Liver (tissue), 9 donors: Measurements from ENCODE around the gene IQCE. TPM values are rescaled to one million over a fixed set of nuclear protein-coding genes. Genes with fewer than 3 reads are reported as not detected.

Source experiments
- DNase-seq: peaks from one replicate; pipeline ENCODE4 v3.0.0-alpha.2; 2017; ENCODE audit warnings: low spot score
- H3K27ac ChIP-seq, 2 donors: one replicate each; pipeline ENCODE4 v1.7.0; 2013; ENCODE audit warnings: inconsistent platforms in 2 of 2, low read length in 2 of 2, control low read depth in 1 of 2, low read depth in 1 of 2, mild to moderate bottlenecking in 1 of 2
- H3K27me3 ChIP-seq, 4 donors: one replicate each; pipeline versions ENCODE4 v1.6.1 to v1.7.0; 2013; ENCODE audit warnings: low read length in 3 of 4, inconsistent platforms in 1 of 4, mild to moderate bottlenecking in 1 of 4, moderate library complexity in 1 of 4; ENCODE audit not compliant: control insufficient read depth in 4 of 4, insufficient read depth in 4 of 4
- H3K36me3 ChIP-seq, 4 donors: one replicate each; pipeline versions ENCODE4 v1.6.1 to v1.7.0; 2013; ENCODE audit warnings: low read length in 3 of 4, mild to moderate bottlenecking in 3 of 4, low read depth in 1 of 4, moderate library complexity in 1 of 4; ENCODE audit not compliant: control insufficient read depth in 4 of 4, insufficient read depth in 3 of 4
- H3K4me1 ChIP-seq, 4 donors: one replicate each; pipeline versions ENCODE4 v1.6.1 to v1.7.0; 2013; ENCODE audit warnings: low read length in 3 of 4, mild to moderate bottlenecking in 3 of 4, moderate library complexity in 1 of 4; ENCODE audit not compliant: control insufficient read depth in 4 of 4, insufficient read depth in 4 of 4
- H3K4me3 ChIP-seq, 3 donors: one replicate each; pipeline versions ENCODE4 v1.6.1 to v1.7.0; 2013; ENCODE audit warnings: low read length in 3 of 3, control low read depth in 1 of 3, low read depth in 1 of 3, mild to moderate bottlenecking in 1 of 3
- H3K9ac ChIP-seq, 2 donors: one replicate each; pipeline ENCODE4 v1.7.0; 2013; ENCODE audit warnings: low read length in 2 of 2, mild to moderate bottlenecking in 2 of 2, moderate library complexity in 2 of 2, control low read depth in 1 of 2, low read depth in 1 of 2
- H3K9me3 ChIP-seq, 4 donors: one replicate each; pipeline versions ENCODE4 v1.6.1 to v1.7.0; 2013; ENCODE audit warnings: low read length in 3 of 4; ENCODE audit not compliant: control insufficient read depth in 4 of 4
- CTCF ChIP-seq: fragments of 150-350 bp; IDR thresholded peaks from 2 replicates; pipeline ENCODE4 v1.5.1; 2017; ENCODE audit warnings: improper control_type of control experiment, low read depth, low read length; ENCODE audit not compliant: missing input control
- GABPA ChIP-seq, 2 donors: IDR thresholded peaks in 1 of 2; conservative IDR thresholded peaks in 1 of 2; 2 replicates each; pipeline ENCODE4 v1.6.1; 2016; ENCODE audit warnings: antibody characterized with exemption in 2 of 2, mild to moderate bottlenecking in 1 of 2, moderate library complexity in 1 of 2
- HNF4A ChIP-seq, 2 donors: conservative IDR thresholded peaks; 2 replicates each; pipeline ENCODE4 v1.6.1; 2016; ENCODE audit warnings: antibody characterized with exemption in 2 of 2, mild to moderate bottlenecking in 2 of 2
- HNF4G ChIP-seq: IDR thresholded peaks from 2 replicates; pipeline ENCODE4 v1.6.1; 2016; ENCODE audit warnings: antibody characterized with exemption
- JUND ChIP-seq, 2 donors: IDR thresholded peaks; 2 replicates each; pipeline ENCODE4 v1.6.1; 2016; ENCODE audit warnings: antibody characterized with exemption in 2 of 2
- MAX ChIP-seq: IDR thresholded peaks from 2 replicates; pipeline ENCODE4 v1.6.1; 2016; ENCODE audit warnings: antibody characterized with exemption
- NR2F2 ChIP-seq: IDR thresholded peaks from 2 replicates; pipeline ENCODE4 v1.6.1; 2016; ENCODE audit warnings: antibody characterized with exemption
- REST ChIP-seq: IDR thresholded peaks from 2 replicates; pipeline ENCODE4 v1.6.1; 2016; ENCODE audit warnings: antibody characterized with exemption, mild to moderate bottlenecking
- RXRA ChIP-seq, 2 donors: IDR thresholded peaks; 2 replicates each; pipeline ENCODE4 v1.6.1; 2017 to 2018; ENCODE audit warnings: antibody characterized with exemption in 2 of 2, mild to moderate bottlenecking in 1 of 2
- SP1 ChIP-seq: IDR thresholded peaks from 2 replicates; pipeline ENCODE4 v1.6.1; 2018; ENCODE audit warnings: antibody characterized with exemption, mild to moderate bottlenecking
- TAF1 ChIP-seq: conservative IDR thresholded peaks from 2 replicates; pipeline ENCODE4 v1.6.1; 2016; ENCODE audit warnings: antibody characterized with exemption, mild to moderate bottlenecking
- YY1 ChIP-seq: IDR thresholded peaks from 2 replicates; pipeline ENCODE4 v1.6.1; 2016; ENCODE audit warnings: antibody characterized with exemption, mild to moderate bottlenecking
- ZBTB33 ChIP-seq: IDR thresholded peaks from 2 replicates; pipeline ENCODE4 v1.6.1; 2016; ENCODE audit warnings: antibody characterized with exemption
- WGBS: extraction: QIAGEN DNeasy Blood & Tissue Kit; methylation state at CpG from one replicate; pipeline ENCODE4 v1.1.7; 2013; 5-methylcytosine and 5-hydroxymethylcytosine counted together
- polyA plus RNA-seq, 2 donors: library from polyadenylated mRNA; stranded (reverse) in 1 of 2; unstranded in 1 of 2; fragments of 200-250 nt in 1 of 2; fragments of >200 nt in 1 of 2; fragmentation: Nextera tagmentation in 1 of 2; extraction: Ambion mirVana in 1 of 2; gene quantifications; one replicate each; pipeline versions ENCODE4 v1.2.1 to v1.2.3, GENCODE V29; 2013 to 2015
- total RNA-seq, 2 donors: library from RNA; depleted of rRNA; stranded (reverse); fragments of >200 nt; gene quantifications; one replicate each; pipeline ENCODE4 v1.2.3, GENCODE V29; 2014
- donor health status: healthy.
- donor health status: healthy.
- donor health status: healthy.
- donor health status: healthy.
- donor health status: healthy.

IQCE gene
- total and polyA plus RNA-seq, 4 donors: 2.1 to 5.9 (median 3.6) TPM

GRCh38 chr7:2614631-2615330, 56.0 kb downstream of the IQCE start:
- H3K36me3 ChIP-seq: no peaks in the 10 kb centered on the region
- H3K9ac ChIP-seq: no peak overlapping the region
- no peak for DNase-seq
- H3K9me3 ChIP-seq: no peaks in the 10 kb centered on the region
- WGBS: 83% methylated on average over 22 of the region's 22 CpGs
- H3K27ac ChIP-seq: no peak overlapping the region
- no peaks in the 10 kb centered on the region for H3K27me3 ChIP-seq
- H3K4me1 ChIP-seq: peaks cover 0 to 12% (median 11%) of the 10 kb centered on the region in 4 donors
- no peak overlapping the region for H3K4me3 ChIP-seq
- TF ChIP-seq RXRA (IDR thresholded peaks at IDR 0.05): no peak
- TF ChIP-seq YY1: no peak
- TF ChIP-seq CTCF: no peak
- TF ChIP-seq GABPA (IDR thresholded peaks at IDR 0.05 in 1 of 2, conservative IDR thresholded peaks at IDR 0.05 in 1 of 2): no peak
- TF ChIP-seq SP1: no peak
- no peak for TF ChIP-seq ZBTB33
- TF ChIP-seq MAX: no peak
- TF ChIP-seq REST: no peak
- TF ChIP-seq JUND (IDR thresholded peaks at IDR 0.05): no peak

GRCh38 chr7:2616387-2617324, 57.9 kb downstream of the IQCE start:
- Histone ChIP-seq H3K27me3 (no peaks in the 10 kb centered on the region), H3K27ac (no peak overlapping the region), H3K36me3 (no peaks in the 10 kb centered on the region), H3K4me3 (no peak overlapping the region), H3K9me3 (no peaks in the 10 kb centered on the region), H3K9ac (no peak overlapping the region), H3K4me1 (peaks cover 4 to 20% (median 14%) of the 10 kb centered on the region in 4 donors)
- no peak for TF ChIP-seq HNF4G
- TF ChIP-seq SP1: no peak
- TF ChIP-seq NR2F2: no peak
- TF ChIP-seq TAF1: no peak
- no peak for TF ChIP-seq CTCF
- no peak for TF ChIP-seq HNF4A (conservative IDR thresholded peaks at IDR 0.05)
- no peak for TF ChIP-seq RXRA (IDR thresholded peaks at IDR 0.05)
- TF ChIP-seq JUND (IDR thresholded peaks at IDR 0.05): no peak
- no peak for TF ChIP-seq MAX
- 93% methylated on average over 33 of the region's 33 CpGs for WGBS
- no peak for DNase-seq
